NCI-H524 treated with DMSO at 0.1 percent for 48 hours (cell line): Measurements from ENCODE around the gene NKAIN2.
"Not testable (repeated sequence)": the region's sequence is repeated elsewhere in the genome, so short reads cannot be mapped to it uniquely, and the experiment has no call there.

Experiments used
- DNase-seq: peaks from one replicate; lab custom pipeline; 2025; lab: John Stamatoyannopoulos, UW

Gene NKAIN2

GRCh38 chr6:124330197-124330596, 526.5 kb downstream of the NKAIN2 start:
- DNase-seq, result no peak

GRCh38 chr6:124334359-124334758, 530.7 kb downstream of the NKAIN2 start:
- DNase-seq, result no peak

GRCh38 chr6:124339610-124340334, 536.1 kb downstream of the NKAIN2 start:
- no peak for DNase-seq

GRCh38 chr6:124348339-124348738, 544.7 kb downstream of the NKAIN2 start:
- DNase-seq, result not testable (repeated sequence)

- DNase-seq, result no peak
Observed at GRCh38 chr6:124355146-124355545, 551.5 kb downstream of the NKAIN2 start.

- DNase-seq, result no peak
Observed at GRCh38 chr6:124356276-124356810, 552.7 kb downstream of the NKAIN2 start.

- DNase-seq, result peak; percentile 46
Observed at GRCh38 chr6:124356811-124357210, 553.1 kb downstream of the NKAIN2 start.

- DNase-seq, result no peak
Observed at GRCh38 chr6:124368131-124368530, 564.5 kb downstream of the NKAIN2 start.

GRCh38 chr6:124371974-124372475, 568.4 kb downstream of the NKAIN2 start:
- no peak for DNase-seq

- DNase-seq, result no peak
Observed at GRCh38 chr6:124373386-124373785, 569.7 kb downstream of the NKAIN2 start.

GRCh38 chr6:124389127-124389526, 585.5 kb downstream of the NKAIN2 start:
- no peak for DNase-seq

GRCh38 chr6:124393536-124393935, 589.9 kb downstream of the NKAIN2 start:
- no peak for DNase-seq

GRCh38 chr6:124396361-124396760, 592.7 kb downstream of the NKAIN2 start:
- no peak for DNase-seq

- DNase-seq, result no peak
Observed at GRCh38 chr6:124400261-124400999, 596.8 kb downstream of the NKAIN2 start.

- DNase-seq, result not testable (repeated sequence)
Observed at GRCh38 chr6:124410425-124410824, 606.8 kb downstream of the NKAIN2 start.

- not testable (repeated sequence) for DNase-seq
Observed at GRCh38 chr6:124412657-124413056, 609.0 kb downstream of the NKAIN2 start.

- DNase-seq, result no peak
Observed at GRCh38 chr6:124420116-124420840, 616.6 kb downstream of the NKAIN2 start.

- peak; percentile 63 for DNase-seq
Observed at GRCh38 chr6:124423621-124424020, 620.0 kb downstream of the NKAIN2 start.

- DNase-seq, result no peak
Observed at GRCh38 chr6:124430740-124431318, 627.2 kb downstream of the NKAIN2 start.

GRCh38 chr6:124432620-124433019, 629.0 kb downstream of the NKAIN2 start:
- no peak for DNase-seq

- no peak for DNase-seq
Observed at GRCh38 chr6:124433387-124434160, 629.9 kb downstream of the NKAIN2 start.
